ENCODE results near the gene PP2D1. TPM values are rescaled to one million over a fixed set of nuclear protein-coding genes. Genes with fewer than 3 reads are reported as not detected.

Gene PP2D1, protein sequence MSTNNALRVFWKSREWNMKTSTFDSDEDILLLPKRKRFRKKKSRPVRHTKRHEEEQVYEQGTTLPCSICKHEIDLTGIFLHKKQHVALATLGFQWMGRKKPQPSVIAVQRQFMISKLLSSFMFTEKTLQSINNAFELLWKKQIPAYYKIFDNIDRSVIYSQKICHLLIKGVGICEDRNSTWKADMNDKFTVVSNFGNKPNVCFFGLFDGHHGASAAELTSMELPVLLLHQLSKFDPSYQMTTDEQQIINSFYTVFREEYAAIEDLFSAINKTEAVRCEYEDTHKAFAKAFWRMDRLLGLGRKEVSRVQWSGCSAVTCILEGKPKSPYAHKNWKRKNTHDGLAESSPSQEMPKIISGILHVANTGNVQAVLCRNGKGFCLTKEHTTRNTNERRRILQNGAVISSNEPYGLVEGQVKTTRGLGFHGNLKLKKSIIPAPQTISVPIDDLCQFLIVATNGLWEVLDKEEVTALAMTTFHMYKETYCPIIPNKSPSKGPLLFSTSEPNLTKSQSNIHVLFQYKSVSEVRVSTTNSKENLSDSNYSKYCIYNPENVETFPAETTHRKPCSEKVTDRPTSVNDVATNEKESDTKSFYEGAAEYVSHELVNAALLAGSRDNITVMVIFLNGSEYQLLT
- total RNA-seq, result not detected in 2 replicates

DNA sequence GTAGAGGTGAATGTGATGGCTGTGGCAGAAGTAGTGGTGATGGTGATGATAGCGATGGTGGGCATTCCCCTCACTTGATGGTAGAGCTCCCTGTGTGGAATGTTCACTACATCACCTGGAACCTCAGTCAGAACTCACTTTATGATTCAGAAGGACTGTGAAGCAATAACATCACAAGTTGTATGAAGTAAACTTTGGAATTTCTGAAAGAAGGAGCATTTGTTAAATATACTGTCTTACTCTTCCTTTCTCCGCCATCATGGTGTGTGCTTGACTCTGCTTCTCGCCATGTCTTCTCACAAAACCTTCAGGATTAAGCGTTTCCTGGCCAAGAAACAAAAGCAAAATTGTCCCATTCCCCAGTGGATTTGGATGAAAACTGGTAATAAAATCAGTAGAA, at the start of gene PP2D1:
TSS of gene PP2D1 (minus strand) at position 101 of the 400 bp plus-strand sequence. CDS start 192 bp downstream, outside the sequence.
- intact Hi-C loops (cut with micrococcal nuclease), result no loop called here
- Mint-ChIP-seq H3K36me3 (ENCODE audit: low read depth) (no peaks in the 10 kb centered on the region), H3K27me3 (ENCODE audit: insufficient read depth) (no peaks in the 10 kb centered on the region), H3K9me3 (no peaks in the 10 kb centered on the region), H3K27ac (no peak within 1 kb of the TSS), H3K4me1 (ENCODE audit: low read depth) (no peaks in the 10 kb centered on the region), H3K4me3 (no peak within 1 kb of the TSS)
- no peak for DNase-seq (ENCODE audit: low spot score)

DNA sequence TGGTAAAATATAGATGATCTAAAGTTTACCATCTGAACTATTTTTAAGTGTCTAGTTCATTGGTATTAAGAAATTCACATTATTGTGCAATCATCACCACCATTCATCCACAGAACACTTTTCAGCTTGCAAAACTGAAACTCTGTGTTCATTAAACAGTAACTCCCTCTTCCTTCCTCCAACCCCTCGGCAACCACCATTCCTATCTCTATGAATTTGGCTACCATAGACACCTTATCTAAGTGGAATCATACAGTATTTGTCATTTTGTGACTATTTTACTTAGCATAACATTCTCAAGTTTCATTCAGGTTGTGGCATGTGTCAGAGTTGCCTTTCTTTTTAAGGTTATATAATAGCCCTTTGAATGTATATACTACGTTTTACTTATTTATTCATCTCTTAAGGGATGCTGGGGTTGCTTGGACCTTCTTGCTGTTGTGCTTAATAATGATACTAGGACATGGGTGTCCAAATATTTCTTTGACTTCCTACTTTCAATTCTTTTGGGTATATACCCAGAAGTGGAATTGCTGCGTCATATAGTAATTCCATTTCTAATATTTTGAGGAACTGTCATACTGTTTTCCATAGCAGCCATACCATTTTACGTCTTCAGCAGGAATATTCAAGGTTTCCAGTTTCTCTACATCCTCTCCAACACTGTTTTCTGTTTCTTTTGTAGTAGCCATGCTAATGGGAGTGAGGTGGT, 49.1 kb upstream of the PP2D1 start:
- intact Hi-C loops (cut with micrococcal nuclease), result loop anchor here (1.0 kb wide), 2 partner anchors 22 to 43 kb away; no protein-coding TSS in a partner anchor
- no peaks in the 10 kb centered on the region for H3K27me3 Mint-ChIP-seq (ENCODE audit: insufficient read depth)
- no peak overlapping the region for H3K4me3 Mint-ChIP-seq
- no peaks in the 10 kb centered on the region for H3K9me3 Mint-ChIP-seq
- peaks cover 14% of the 10 kb centered on the region for H3K36me3 Mint-ChIP-seq (ENCODE audit: low read depth)
- peak overlapping the region; percentile 73 for H3K27ac Mint-ChIP-seq
- DNase-seq (ENCODE audit: low spot score), result no peak
- peaks cover 40% of the 10 kb centered on the region for H3K4me1 Mint-ChIP-seq (ENCODE audit: low read depth)

DNA sequence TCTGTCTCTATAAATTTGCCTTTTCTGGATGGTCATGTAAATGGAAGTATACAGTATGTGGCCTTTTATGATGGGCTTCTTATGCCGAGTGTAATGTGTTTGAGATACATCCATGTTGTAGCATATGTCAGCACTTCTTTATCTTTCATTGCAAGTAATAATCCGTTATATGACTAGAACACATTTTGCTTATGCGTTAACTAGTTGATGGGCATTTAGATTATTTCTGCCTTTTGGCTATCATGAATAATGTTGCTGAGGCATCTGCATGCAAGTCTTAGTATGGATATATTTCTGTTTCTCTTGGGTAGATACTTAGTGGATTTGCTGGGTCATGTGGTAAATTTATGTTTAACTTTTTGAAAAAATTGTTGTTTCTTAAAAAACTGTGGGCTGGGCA, 47.9 kb upstream of the PP2D1 start:
- H3K36me3 Mint-ChIP-seq (ENCODE audit: low read depth), result peaks cover 12% of the 10 kb centered on the region
- H3K27me3 Mint-ChIP-seq (ENCODE audit: insufficient read depth), result no peaks in the 10 kb centered on the region
- H3K9me3 Mint-ChIP-seq, result no peaks in the 10 kb centered on the region
- no peak for DNase-seq (ENCODE audit: low spot score)
- H3K4me3 Mint-ChIP-seq, result no peak overlapping the region
- intact Hi-C loops (cut with micrococcal nuclease), result no loop called here
- H3K27ac Mint-ChIP-seq, result no peak overlapping the region
- H3K4me1 Mint-ChIP-seq (ENCODE audit: low read depth), result peaks cover 33% of the 10 kb centered on the region

DNA sequence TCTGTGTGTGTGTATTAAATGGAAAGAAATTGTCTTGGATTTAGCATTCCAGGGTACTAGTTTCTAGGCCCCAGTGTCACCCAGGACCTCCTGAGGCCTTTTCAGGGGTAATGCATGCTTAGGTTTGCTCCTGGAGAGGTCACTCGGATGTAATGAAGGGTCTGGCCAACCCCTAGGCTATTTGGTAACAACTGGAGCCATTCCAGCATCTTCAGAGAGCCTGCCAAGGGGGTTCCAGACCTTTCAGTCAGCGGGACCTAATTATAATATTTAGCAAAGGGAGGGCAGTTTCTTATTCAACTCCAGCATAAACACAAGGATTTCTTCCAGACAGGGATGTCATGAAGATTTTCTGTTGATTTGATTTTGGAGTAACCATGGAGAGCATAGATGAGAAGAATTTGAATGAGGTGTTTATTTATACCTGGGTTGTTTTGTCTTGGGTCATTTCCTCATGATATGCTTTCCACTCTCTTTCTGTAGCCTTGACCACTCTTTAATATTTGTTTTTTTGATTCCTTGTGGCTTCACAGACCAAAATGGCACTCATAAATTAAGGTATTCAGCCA, 45.6 kb upstream of the PP2D1 start:
- H3K36me3 Mint-ChIP-seq (ENCODE audit: low read depth), result peaks cover 11% of the 10 kb centered on the region
- H3K27ac Mint-ChIP-seq, result no peak overlapping the region
- DNase-seq (ENCODE audit: low spot score), result no peak
- no peak overlapping the region for H3K4me3 Mint-ChIP-seq
- H3K4me1 Mint-ChIP-seq (ENCODE audit: low read depth), result peaks cover 26% of the 10 kb centered on the region
- no peaks in the 10 kb centered on the region for H3K27me3 Mint-ChIP-seq (ENCODE audit: insufficient read depth)
- intact Hi-C loops (cut with micrococcal nuclease), result loop anchor here (1.0 kb wide), 1 partner anchor 120 kb away; no protein-coding TSS in a partner anchor
- no peaks in the 10 kb centered on the region for H3K9me3 Mint-ChIP-seq

DNA sequence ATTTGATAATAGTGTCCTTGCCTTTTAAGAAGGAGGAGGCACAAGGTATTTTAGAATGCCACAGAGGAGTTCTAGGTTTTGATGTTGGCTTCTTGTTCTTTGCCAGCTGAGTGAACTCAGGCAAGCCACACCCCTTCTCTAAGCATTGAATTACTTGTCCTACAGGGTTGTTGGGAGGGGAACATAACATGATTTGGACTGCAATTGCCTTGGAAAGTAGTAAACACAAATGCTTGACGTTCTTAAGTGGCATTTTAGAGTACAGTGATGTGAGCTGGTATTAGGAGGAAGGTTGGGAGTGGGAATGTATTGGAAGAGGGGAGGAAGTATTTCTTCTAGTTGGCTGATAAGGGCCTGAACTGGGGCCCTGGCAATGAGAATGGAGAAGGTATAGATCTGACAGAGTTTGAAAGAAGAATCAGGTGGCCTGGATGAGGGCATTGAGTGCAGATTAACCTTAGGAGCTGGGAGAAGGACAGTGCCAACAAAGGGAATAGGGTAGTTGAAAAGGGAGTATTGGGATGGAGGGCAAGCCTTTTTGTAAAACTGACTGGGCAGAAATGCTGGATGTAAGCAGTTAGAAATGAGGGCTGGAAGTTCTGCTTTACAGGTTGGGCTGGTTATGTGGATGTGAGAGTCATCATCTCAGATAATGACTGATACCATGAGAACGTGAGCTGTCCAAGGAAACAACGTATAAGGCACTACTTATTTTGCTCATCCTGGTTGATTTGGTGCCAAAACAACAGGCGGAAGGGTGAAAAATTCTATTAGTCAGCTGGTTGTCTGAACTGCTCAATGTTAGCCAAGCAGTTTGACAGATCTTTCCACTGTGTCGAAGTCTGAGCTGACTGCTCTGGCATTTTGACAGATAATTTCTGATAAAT, 44.9 kb upstream of the PP2D1 start:
- Mint-ChIP-seq H3K4me3 (no peak overlapping the region), H3K27ac (no peak overlapping the region), H3K27me3 (ENCODE audit: insufficient read depth) (no peaks in the 10 kb centered on the region), H3K36me3 (ENCODE audit: low read depth) (peaks cover 11% of the 10 kb centered on the region), H3K4me1 (ENCODE audit: low read depth) (peaks cover 31% of the 10 kb centered on the region), H3K9me3 (no peaks in the 10 kb centered on the region)
- intact Hi-C loops (cut with micrococcal nuclease), result loop anchor here (1.0 kb wide), 1 partner anchor 120 kb away; no protein-coding TSS in a partner anchor
- no peak for DNase-seq (ENCODE audit: low spot score)

DNA sequence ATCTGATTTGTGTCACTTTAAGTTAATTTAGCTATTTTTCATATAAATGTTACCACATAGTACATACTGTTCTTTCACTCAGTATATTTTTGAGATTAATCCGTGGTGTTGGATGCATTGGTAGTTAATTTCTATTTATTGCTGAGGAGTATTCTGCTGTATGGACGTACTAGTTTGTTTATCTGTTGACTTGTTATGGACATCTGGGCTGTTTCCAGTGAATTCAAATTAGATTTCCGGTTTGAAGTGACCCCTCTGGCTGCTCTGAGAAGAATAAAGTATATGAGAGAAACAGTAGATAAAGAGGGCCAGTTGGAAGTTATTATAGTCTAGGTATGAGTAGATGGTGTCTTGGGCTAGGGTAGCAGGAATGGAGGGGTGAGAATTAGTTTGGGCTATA, 43.8 kb upstream of the PP2D1 start:
- DNase-seq (ENCODE audit: low spot score), result no peak
- no peak overlapping the region for H3K4me3 Mint-ChIP-seq
- peaks cover 34% of the 10 kb centered on the region for H3K4me1 Mint-ChIP-seq (ENCODE audit: low read depth)
- no peak overlapping the region for H3K27ac Mint-ChIP-seq
- H3K9me3 Mint-ChIP-seq, result no peaks in the 10 kb centered on the region
- H3K27me3 Mint-ChIP-seq (ENCODE audit: insufficient read depth), result no peaks in the 10 kb centered on the region
- intact Hi-C loops (cut with micrococcal nuclease), result loop anchor here (2.0 kb wide), 1 partner anchor 109 kb away; the partner anchor contains the start of gene RAB5A
- peaks cover 10% of the 10 kb centered on the region for H3K36me3 Mint-ChIP-seq (ENCODE audit: low read depth)

DNA sequence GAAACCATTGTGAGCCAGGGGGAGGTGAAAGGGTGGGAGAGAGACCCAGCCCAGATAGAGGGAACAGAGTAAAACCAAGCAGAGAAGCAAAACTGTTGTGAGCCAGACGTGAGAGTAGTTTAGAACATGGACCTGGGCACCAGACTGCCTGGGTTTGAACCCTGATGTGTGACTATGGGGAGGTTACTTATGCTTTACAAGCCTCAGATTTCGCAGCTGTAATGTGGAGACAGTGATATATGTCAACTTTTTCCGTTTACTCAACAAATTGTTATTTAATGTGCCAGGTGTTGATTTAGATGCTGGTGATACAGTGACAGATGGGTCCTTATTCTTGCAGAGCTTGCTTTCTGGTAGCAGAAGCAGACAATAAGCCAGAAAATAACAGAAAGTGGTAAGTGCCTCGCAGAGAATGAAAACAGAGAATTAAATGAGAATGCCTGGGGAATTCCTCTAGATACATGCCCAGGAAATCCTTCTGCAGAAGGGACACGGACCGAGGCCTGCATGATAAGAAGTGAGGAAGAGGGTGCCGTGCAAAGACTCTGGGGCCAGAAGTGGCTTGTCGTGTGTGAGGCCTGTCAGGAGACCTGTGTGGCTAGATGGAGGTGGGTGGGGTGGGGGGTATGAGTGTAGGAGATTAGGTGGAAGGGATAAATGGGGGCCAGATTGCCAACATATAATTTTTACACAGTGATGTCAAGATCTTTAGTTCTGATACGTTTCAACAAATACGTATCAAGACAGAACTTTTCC, 43.1 kb upstream of the PP2D1 start:
- Mint-ChIP-seq H3K36me3 (ENCODE audit: low read depth) (peaks cover 8% of the 10 kb centered on the region), H3K9me3 (no peaks in the 10 kb centered on the region)

DNA sequence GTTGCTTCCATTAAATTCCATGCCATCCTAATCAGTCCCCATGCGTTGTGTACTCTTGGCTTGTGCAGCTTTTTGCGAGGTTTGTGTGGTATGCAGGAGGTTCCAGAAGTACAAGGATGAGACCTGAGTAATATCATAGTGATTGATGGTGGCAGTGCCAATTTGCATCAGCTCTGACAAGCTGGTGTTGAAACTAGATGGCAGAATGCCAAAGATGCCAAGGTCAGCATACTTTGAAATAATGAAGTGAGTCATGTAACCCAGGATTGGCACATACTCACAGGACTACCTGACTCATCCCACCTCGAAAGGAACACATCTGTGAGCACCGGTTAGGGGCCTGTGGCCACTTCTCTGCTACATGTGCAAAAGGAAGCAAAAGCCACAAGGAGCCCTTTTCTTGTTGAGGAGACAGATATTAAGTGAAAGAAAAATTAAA, 42.5 kb upstream of the PP2D1 start:
- peaks cover 37% of the 10 kb centered on the region for H3K4me1 Mint-ChIP-seq (ENCODE audit: low read depth)
- no peaks in the 10 kb centered on the region for H3K9me3 Mint-ChIP-seq
- intact Hi-C loops (cut with micrococcal nuclease), result loop anchor here (1.0 to 2.0 kb wide), 5 partner anchors 13 to 132 kb away; partner anchors contain the start of genes RAB5A and SGO1
- DNase-seq (ENCODE audit: low spot score), result peak; percentile 54
- no peaks in the 10 kb centered on the region for H3K27me3 Mint-ChIP-seq (ENCODE audit: insufficient read depth)
- H3K4me3 Mint-ChIP-seq, result no peak overlapping the region
- H3K27ac Mint-ChIP-seq, result no peak overlapping the region
- H3K36me3 Mint-ChIP-seq (ENCODE audit: low read depth), result peaks cover 4% of the 10 kb centered on the region

More for the DNA sequence above, 43.1 kb upstream of the PP2D1 start:
- Mint-ChIP-seq H3K27ac (no peak overlapping the region), H3K4me3 (no peak overlapping the region), H3K27me3 (ENCODE audit: insufficient read depth) (no peaks in the 10 kb centered on the region), H3K4me1 (ENCODE audit: low read depth) (peaks cover 37% of the 10 kb centered on the region)
- no peak for DNase-seq (ENCODE audit: low spot score)
- intact Hi-C loops (cut with micrococcal nuclease), result loop anchor here (2.0 kb wide), 1 partner anchor 108 kb away; the partner anchor contains the start of gene RAB5A

DNA sequence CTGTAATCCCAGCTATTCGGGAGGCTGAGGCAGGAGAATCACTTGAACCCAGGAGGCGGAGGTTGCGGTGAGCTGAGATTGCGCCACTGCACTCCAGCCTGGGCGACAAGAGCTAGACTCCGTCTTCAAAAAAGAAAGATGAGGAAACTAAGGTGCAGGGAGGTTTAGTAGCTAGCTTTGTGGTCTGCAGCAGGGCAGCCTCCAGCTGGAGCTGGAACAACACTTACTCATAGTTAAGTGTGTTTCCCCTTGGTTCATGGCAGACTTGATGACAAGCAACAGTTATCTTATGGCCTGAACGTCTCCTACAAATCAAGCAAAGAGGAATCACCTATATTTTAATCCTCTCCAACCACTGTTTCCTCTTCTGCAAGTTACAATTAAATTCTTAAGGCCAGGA, 40.8 kb upstream of the PP2D1 start:
- H3K4me1 Mint-ChIP-seq (ENCODE audit: low read depth), result peaks cover 52% of the 10 kb centered on the region
- peak overlapping the region; percentile 43 for H3K4me3 Mint-ChIP-seq
- H3K9me3 Mint-ChIP-seq, result no peaks in the 10 kb centered on the region
- no peak for DNase-seq (ENCODE audit: low spot score)
- intact Hi-C loops (cut with micrococcal nuclease), result no loop called here
- no peaks in the 10 kb centered on the region for H3K27me3 Mint-ChIP-seq (ENCODE audit: insufficient read depth)
- peak overlapping the region; percentile 67 for H3K27ac Mint-ChIP-seq
- peaks cover 6% of the 10 kb centered on the region for H3K36me3 Mint-ChIP-seq (ENCODE audit: low read depth)

DNA sequence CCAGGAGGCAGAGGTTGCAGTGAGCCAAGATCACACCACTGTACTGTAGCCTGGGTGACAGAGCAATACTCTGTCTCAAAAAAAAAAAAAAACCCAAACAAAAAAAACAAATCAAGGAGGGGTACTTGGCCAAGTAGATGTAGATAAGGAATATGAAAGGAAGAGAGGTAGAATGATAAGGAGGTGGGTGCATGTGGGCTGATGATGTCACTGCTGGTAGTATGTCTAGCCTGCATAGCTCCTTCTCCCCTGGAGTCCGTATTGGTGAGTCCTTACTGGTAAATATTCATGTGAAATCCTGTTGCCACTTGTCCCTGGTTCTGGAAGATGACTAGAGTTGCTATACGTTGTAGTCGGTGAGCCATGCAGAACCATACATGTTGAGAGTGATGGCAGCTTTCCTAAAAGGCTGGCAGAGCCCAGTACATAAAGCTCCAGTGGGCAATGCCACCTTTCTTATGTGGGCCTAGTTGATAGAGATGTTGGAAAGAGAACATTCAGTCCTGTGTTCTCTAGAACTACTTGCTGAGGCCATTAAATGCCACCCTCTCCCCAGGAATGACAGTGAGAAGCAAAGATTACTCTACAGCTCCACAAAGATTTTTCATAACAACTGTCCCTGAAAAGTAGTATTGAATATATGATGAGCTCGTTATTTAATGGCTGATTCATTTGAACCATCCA, 39.2 kb upstream of the PP2D1 start:
- Mint-ChIP-seq H3K4me1 (ENCODE audit: low read depth) (peaks cover 64% of the 10 kb centered on the region), H3K27ac (no peak overlapping the region)

More for the DNA sequence above, 39.2 kb upstream of the PP2D1 start:
- no peak for DNase-seq (ENCODE audit: low spot score)
- H3K36me3 Mint-ChIP-seq (ENCODE audit: low read depth), result peaks cover 9% of the 10 kb centered on the region
- no peak overlapping the region for H3K4me3 Mint-ChIP-seq
- no peaks in the 10 kb centered on the region for H3K27me3 Mint-ChIP-seq (ENCODE audit: insufficient read depth)
- H3K9me3 Mint-ChIP-seq, result no peaks in the 10 kb centered on the region
- intact Hi-C loops (cut with micrococcal nuclease), result no loop called here
